Neural progenitor cell (in vitro differentiated cells): ENCODE data around the gene NOS1AP. TPM values are rescaled to one million over a fixed set of nuclear protein-coding genes. Genes with fewer than 3 reads are reported as not detected.

Experiments used
- DNase-seq: peaks from one replicate; pipeline ENCODE4 v3.0.0-alpha.2; 2016; ENCODE audit warnings: low spot score
- H2AFZ ChIP-seq: fragments of 200-600 bp; sonication (generic); replicated peaks from 2 replicates; pipeline ENCODE4 v1.6.1; 2016; ENCODE audit warnings: antibody characterized with exemption
- H3F3A ChIP-seq: fragments of 200-600 bp; sonication (generic); 2 replicates; pipeline ENCODE4 v1.6.1; 2016; ENCODE audit warnings: antibody characterized with exemption, low read depth
- H3K27ac ChIP-seq: fragments of 200-600 bp; sonication (generic); 2 replicates; pipeline ENCODE4 v1.5.1; 2016; ENCODE audit warnings: mild to moderate bottlenecking
- H3K27me3 ChIP-seq: fragments of 200-600 bp; sonication (generic); 2 replicates; pipeline ENCODE4 v1.6.1; 2016; ENCODE audit warnings: mild to moderate bottlenecking, moderate library complexity
- H3K36me3 ChIP-seq: fragments of 200-600 bp; sonication (generic); 2 replicates; pipeline ENCODE4 v1.5.1; 2016
- H3K4me1 ChIP-seq: fragments of 200-600 bp; sonication (generic); 2 replicates; pipeline ENCODE4 v1.6.1; 2016; ENCODE audit warnings: mixed run types
- H3K4me2 ChIP-seq: fragments of 200-600 bp; sonication (generic); 2 replicates; pipeline ENCODE4 v1.6.1; 2016
- H3K4me3 ChIP-seq: fragments of 200-600 bp; sonication (generic); 2 replicates; pipeline ENCODE4 v1.5.1; 2016
- H3K79me2 ChIP-seq: fragments of 200-600 bp; sonication (generic); 2 replicates; pipeline ENCODE4 v1.6.1; 2016; ENCODE audit warnings: low read depth
- H3K9ac ChIP-seq: fragments of 200-600 bp; sonication (generic); 2 replicates; pipeline ENCODE4 v1.6.1; 2016
- H3K9me3 ChIP-seq: fragments of 200-600 bp; sonication (generic); 2 replicates; pipeline ENCODE4 v1.5.1; 2016; ENCODE audit warnings: low read depth
- H4K20me1 ChIP-seq: fragments of 200-600 bp; sonication (generic); 2 replicates; pipeline ENCODE4 v1.6.1; 2016; ENCODE audit warnings: low read depth
- H3K27ac Mint-ChIP-seq: 3 replicates; pipeline ENCODE4 v1.8.0; 2021; ENCODE audit warnings: mixed read lengths
- H3K27me3 Mint-ChIP-seq: 2 replicates; pipeline ENCODE4 v1.8.0; 2022; ENCODE audit warnings: low read depth, mild to moderate bottlenecking, inconsistent platforms, moderate library complexity, mixed read lengths; ENCODE audit not compliant: insufficient read depth
- H3K36me3 Mint-ChIP-seq: 3 replicates; pipeline ENCODE4 v1.8.0; 2021; ENCODE audit warnings: mixed read lengths
- H3K4me1 Mint-ChIP-seq: 3 replicates; pipeline ENCODE4 v1.8.0; 2021; ENCODE audit warnings: mixed read lengths
- H3K4me3 Mint-ChIP-seq: 3 replicates; pipeline ENCODE4 v1.8.0; 2021; ENCODE audit warnings: mild to moderate bottlenecking, moderate library complexity, mixed read lengths
- H3K9me3 Mint-ChIP-seq: 3 replicates; pipeline ENCODE4 v1.8.0; 2020; ENCODE audit warnings: mixed read lengths
- CTCF ChIP-seq: fragments of 200-600 bp; sonication (generic); IDR thresholded peaks from 2 replicates; pipeline ENCODE4 v1.5.1; 2017; ENCODE audit warnings: antibody characterized with exemption, mild to moderate bottlenecking
- EZH2 ChIP-seq: fragments of 200-600 bp; sonication (generic); IDR thresholded peaks from 2 replicates; pipeline ENCODE4 v1.6.1; 2017; ENCODE audit warnings: antibody characterized with exemption, mild to moderate bottlenecking, moderate library complexity
- EZH2phosphoT487 ChIP-seq: fragments of 200-600 bp; sonication (generic); IDR thresholded peaks from 2 replicates; pipeline ENCODE4 v1.6.1; 2017; ENCODE audit warnings: antibody characterized with exemption
- total RNA-seq: library from RNA; depleted of rRNA; stranded (reverse); fragments of >200 nt; gene quantifications from 2 replicates; pipeline ENCODE4 v1.2.3, GENCODE V29; 2015; ENCODE audit warnings: low replicate concordance

The NOS1AP gene
- total RNA-seq, 1 donor from 2014 or later = 2.4 TPM

GRCh38 chr1:162366671-162367070, 297.2 kb downstream of the NOS1AP start:
- Histone ChIP-seq H2AFZ (no peak overlapping the region), H3K4me1 (no peaks in the 10 kb centered on the region), H3K4me3 (no peak overlapping the region), H3K4me2 (no peak overlapping the region), H4K20me1 (no peaks in the 10 kb centered on the region), H3K79me2 (no peaks in the 10 kb centered on the region), H3K9me3 (no peaks in the 10 kb centered on the region), H3F3A (no peaks in the 10 kb centered on the region), H3K27ac (no peak overlapping the region), H3K27me3 (no peaks in the 10 kb centered on the region), H3K36me3 (no peaks in the 10 kb centered on the region), H3K9ac (no peak overlapping the region)
- H3K4me3 Mint-ChIP-seq = no peak overlapping the region
- peaks cover 5% of the 10 kb centered on the region for H3K27me3 Mint-ChIP-seq
- peaks cover 8% of the 10 kb centered on the region for H3K4me1 Mint-ChIP-seq
- DNase-seq = no peak
- no peaks in the 10 kb centered on the region for H3K9me3 Mint-ChIP-seq
- H3K27ac Mint-ChIP-seq = no peak overlapping the region
- TF ChIP-seq EZH2phosphoT487 = no peak
- TF ChIP-seq EZH2 = no peak
- no peak for TF ChIP-seq CTCF
- peaks cover 30% of the 10 kb centered on the region for H3K36me3 Mint-ChIP-seq

GRCh38 chr1:162367073-162367472, 297.6 kb downstream of the NOS1AP start:
- Mint-ChIP-seq H3K36me3 (peaks cover 29% of the 10 kb centered on the region), H3K4me3 (no peak overlapping the region), H3K27ac (no peak overlapping the region), H3K27me3 (peaks cover 5% of the 10 kb centered on the region), H3K9me3 (no peaks in the 10 kb centered on the region), H3K4me1 (peaks cover 8% of the 10 kb centered on the region)
- no peaks in the 10 kb centered on the region for H3K79me2 ChIP-seq
- no peak overlapping the region for H2AFZ ChIP-seq
- H4K20me1 ChIP-seq = no peaks in the 10 kb centered on the region
- H3K27me3 ChIP-seq = no peaks in the 10 kb centered on the region
- no peaks in the 10 kb centered on the region for H3K36me3 ChIP-seq
- no peak overlapping the region for H3K4me2 ChIP-seq
- H3K9me3 ChIP-seq = no peaks in the 10 kb centered on the region
- H3K9ac ChIP-seq = no peak overlapping the region
- DNase-seq = no peak
- H3K4me1 ChIP-seq = no peaks in the 10 kb centered on the region
- H3F3A ChIP-seq = no peaks in the 10 kb centered on the region
- H3K4me3 ChIP-seq = no peak overlapping the region
- H3K27ac ChIP-seq = no peak overlapping the region
- TF ChIP-seq CTCF (no peak), EZH2 (no peak), EZH2phosphoT487 (no peak)

GRCh38 chr1:162367772-162368171, 298.3 kb downstream of the NOS1AP start:
- Histone ChIP-seq H3K4me3 (no peak overlapping the region), H3F3A (no peaks in the 10 kb centered on the region), H3K9ac (no peak overlapping the region), H3K36me3 (no peaks in the 10 kb centered on the region), H3K27ac (no peak overlapping the region), H2AFZ (no peak overlapping the region), H4K20me1 (no peaks in the 10 kb centered on the region), H3K4me2 (no peak overlapping the region), H3K79me2 (no peaks in the 10 kb centered on the region), H3K9me3 (no peaks in the 10 kb centered on the region), H3K27me3 (no peaks in the 10 kb centered on the region), H3K4me1 (no peaks in the 10 kb centered on the region)
- H3K4me1 Mint-ChIP-seq = peaks cover 14% of the 10 kb centered on the region
- H3K27me3 Mint-ChIP-seq = peaks cover 3% of the 10 kb centered on the region
- DNase-seq = no peak
- no peaks in the 10 kb centered on the region for H3K9me3 Mint-ChIP-seq
- no peak for TF ChIP-seq EZH2phosphoT487
- TF ChIP-seq CTCF = no peak
- no peak for TF ChIP-seq EZH2
- peak overlapping the region; percentile 74 for H3K27ac Mint-ChIP-seq
- H3K36me3 Mint-ChIP-seq = peaks cover 31% of the 10 kb centered on the region
- H3K4me3 Mint-ChIP-seq = no peak overlapping the region
